HUES6 (cell line): ENCODE measurements around the gene CDC20B.

Source experiments
- H3K27ac ChIP-seq: 2 replicates; pipeline ENCODE4 v1.7.0; 2013; ENCODE audit warnings: low read depth, mild to moderate bottlenecking, low read length, inconsistent platforms
- H3K27me3 ChIP-seq: 2 replicates; pipeline ENCODE4 v1.6.1; 2013; ENCODE audit warnings: low read length; ENCODE audit not compliant: control insufficient read depth, insufficient read depth
- H3K36me3 ChIP-seq: 2 replicates; pipeline ENCODE4 v1.6.1; 2013; ENCODE audit warnings: low read length; ENCODE audit not compliant: control insufficient read depth, insufficient read depth
- H3K4me1 ChIP-seq: 2 replicates; pipeline ENCODE4 v1.6.1; 2013; ENCODE audit warnings: low read length; ENCODE audit not compliant: control insufficient read depth, insufficient read depth
- H3K4me3 ChIP-seq: 2 replicates; pipeline ENCODE4 v1.5.1; 2013; ENCODE audit warnings: low read depth, low read length
- H3K9ac ChIP-seq: one replicate; pipeline ENCODE4 v1.6.1; 2013; ENCODE audit warnings: mild to moderate bottlenecking, low read length
- H3K9me3 ChIP-seq: 2 replicates; pipeline ENCODE4 v1.6.1; 2013; ENCODE audit warnings: low read depth, low read length; ENCODE audit not compliant: control insufficient read depth, insufficient read depth

CDC20B gene

GRCh38 chr5:55063220-55063863 lies 109.6 kb downstream of the CDC20B start:
- H3K9me3 ChIP-seq, result peaks cover 8% of the 10 kb centered on the region
- no peaks in the 10 kb centered on the region for H3K36me3 ChIP-seq
- H3K9ac ChIP-seq, result no peak overlapping the region
- no peaks in the 10 kb centered on the region for H3K27me3 ChIP-seq
- no peak overlapping the region for H3K4me3 ChIP-seq
- no peaks in the 10 kb centered on the region for H3K4me1 ChIP-seq
- H3K27ac ChIP-seq, result no peak overlapping the region
